ENCODE results near the gene SLC40A1. TPM values are rescaled to one million over a fixed set of nuclear protein-coding genes. Genes with fewer than 3 reads are reported as not detected.

SLC40A1 gene
- total RNA-seq, 6 experiments from 2014 or later = 101 to 289 (median 134) TPM

GRCh38 chr2:189558516-189559272, 21.9 kb downstream of the SLC40A1 start:
- peak overlapping the region in 1 of 3 donors; percentile 19 for H3K27ac ChIP-seq
- H3K4me3 ChIP-seq = no peak overlapping the region
- peaks cover 0 to 28% (median 9%) of the 10 kb centered on the region in 4 donors for H3K36me3 ChIP-seq
- DNase-seq (no peak), ATAC-seq (no peak)
- H3K27me3 ChIP-seq = no peaks in the 10 kb centered on the region
- TF ChIP-seq POLR2A (IDR thresholded peaks at IDR 0.05) = no peak
- peaks cover 0 to 80% (median 21%) of the 10 kb centered on the region in 4 donors for H3K4me1 ChIP-seq
- no peaks in the 10 kb centered on the region for H3K9me3 ChIP-seq
- WGBS (ENCODE audit: insufficient coverage, low coverage, low lambda C conversion rate, missing lambda C conversion rate) = 88% methylated on average over 6 of the region's 6 CpGs
- intact Hi-C loops (cut with DNase I) = no loop called here

- TF ChIP-seq, protein P1, sequence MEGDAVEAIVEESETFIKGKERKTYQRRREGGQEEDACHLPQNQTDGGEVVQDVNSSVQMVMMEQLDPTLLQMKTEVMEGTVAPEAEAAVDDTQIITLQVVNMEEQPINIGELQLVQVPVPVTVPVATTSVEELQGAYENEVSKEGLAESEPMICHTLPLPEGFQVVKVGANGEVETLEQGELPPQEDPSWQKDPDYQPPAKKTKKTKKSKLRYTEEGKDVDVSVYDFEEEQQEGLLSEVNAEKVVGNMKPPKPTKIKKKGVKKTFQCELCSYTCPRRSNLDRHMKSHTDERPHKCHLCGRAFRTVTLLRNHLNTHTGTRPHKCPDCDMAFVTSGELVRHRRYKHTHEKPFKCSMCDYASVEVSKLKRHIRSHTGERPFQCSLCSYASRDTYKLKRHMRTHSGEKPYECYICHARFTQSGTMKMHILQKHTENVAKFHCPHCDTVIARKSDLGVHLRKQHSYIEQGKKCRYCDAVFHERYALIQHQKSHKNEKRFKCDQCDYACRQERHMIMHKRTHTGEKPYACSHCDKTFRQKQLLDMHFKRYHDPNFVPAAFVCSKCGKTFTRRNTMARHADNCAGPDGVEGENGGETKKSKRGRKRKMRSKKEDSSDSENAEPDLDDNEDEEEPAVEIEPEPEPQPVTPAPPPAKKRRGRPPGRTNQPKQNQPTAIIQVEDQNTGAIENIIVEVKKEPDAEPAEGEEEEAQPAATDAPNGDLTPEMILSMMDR (IDR thresholded peaks at IDR 0.05) = no peak
- no peak for TF ChIP-seq POLR2A (IDR thresholded peaks at IDR 0.05)
- Histone ChIP-seq H3K4me3 (no peak overlapping the region), H3K27me3 (no peaks in the 10 kb centered on the region), H3K36me3 (peaks cover 0 to 16% (median 4%) of the 10 kb centered on the region in 4 donors), H3K9me3 (no peaks in the 10 kb centered on the region), H3K27ac (peak overlapping the region in 1 of 3 donors; percentile 26), H3K4me1 (peaks cover 0 to 80% (median 26%) of the 10 kb centered on the region in 4 donors)
- DNase-seq (no peak), ATAC-seq (no peak)
- intact Hi-C loops (cut with DNase I) = no loop called here
- 46% methylated on average over 1 of the region's 1 CpG for WGBS (ENCODE audit: insufficient coverage, low coverage, low lambda C conversion rate, missing lambda C conversion rate)
Measured at GRCh38 chr2:189557373-189557772, 23.2 kb downstream of the SLC40A1 start.

GRCh38 chr2:189556526-189556925, 24.1 kb downstream of the SLC40A1 start:
- TF ChIP-seq, protein P1 (IDR thresholded peaks at IDR 0.05) = no peak
- TF ChIP-seq POLR2A (IDR thresholded peaks at IDR 0.05) = no peak
- intact Hi-C loops (cut with DNase I) = no loop called here
- 79% methylated on average over 2 of the region's 7 CpGs for WGBS (ENCODE audit: insufficient coverage, low coverage, low lambda C conversion rate, missing lambda C conversion rate)
- H3K27me3 ChIP-seq = no peaks in the 10 kb centered on the region
- H3K27ac ChIP-seq = peak overlapping the region in 1 of 3 donors; percentile 26
- H3K9me3 ChIP-seq = no peaks in the 10 kb centered on the region
- H3K36me3 ChIP-seq = peaks cover 0 to 8% (median 4%) of the 10 kb centered on the region in 4 donors
- no peak for ATAC-seq
- no peak for DNase-seq
- H3K4me3 ChIP-seq = no peak overlapping the region
- H3K4me1 ChIP-seq = peaks cover 0 to 79% (median 27%) of the 10 kb centered on the region in 4 donors

- Histone ChIP-seq H3K27ac (peak overlapping the region in 2 of 3 donors; percentile 2 to 84), H3K4me3 (no peak overlapping the region), H3K27me3 (no peaks in the 10 kb centered on the region), H3K9me3 (no peaks in the 10 kb centered on the region), H3K36me3 (no peaks in the 10 kb centered on the region), H3K4me1 (peaks cover 0 to 79% (median 27%) of the 10 kb centered on the region in 4 donors)
- DNase-seq (peak in 2 of 3 donors; percentile 40 to 57), ATAC-seq (peak; percentile 44 to 60 (median 46))
- TF ChIP-seq, protein P1 (IDR thresholded peaks at IDR 0.05) = no peak
- no peak for TF ChIP-seq POLR2A (IDR thresholded peaks at IDR 0.05)
- WGBS (ENCODE audit: insufficient coverage, low coverage, low lambda C conversion rate, missing lambda C conversion rate) = 33% methylated on average over 2 of the region's 2 CpGs
- intact Hi-C loops (cut with DNase I) = no loop called here
Measured at GRCh38 chr2:189555232-189555631, 25.4 kb downstream of the SLC40A1 start.

DNA sequence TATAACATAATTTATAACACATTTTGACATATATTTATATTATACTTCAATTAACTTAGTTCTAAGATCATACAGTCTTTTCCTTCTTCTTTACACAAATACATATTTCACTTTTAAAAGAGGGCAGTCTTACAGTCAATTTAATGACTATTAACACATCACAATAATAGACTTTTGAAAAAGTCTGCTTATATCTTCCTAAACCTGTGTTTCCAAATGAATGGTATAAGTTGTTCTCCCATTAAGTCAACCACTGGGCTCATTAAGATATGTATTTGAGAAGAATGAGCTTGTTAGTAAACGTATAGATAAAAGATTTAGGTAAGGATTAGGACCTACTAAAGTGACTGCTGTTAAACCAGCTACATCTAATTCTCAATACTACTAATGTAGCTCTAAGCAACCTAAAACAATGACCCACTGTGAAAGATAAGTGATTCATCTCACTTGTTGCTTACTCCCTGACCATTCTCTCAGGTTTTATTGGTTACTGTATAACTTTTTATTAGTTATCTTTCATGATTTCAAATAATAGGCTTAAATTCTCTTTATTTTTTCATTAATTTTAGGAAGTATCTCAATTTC, 27.0 kb downstream of the SLC40A1 start:
- 73% methylated on average over 1 of the region's 1 CpG for WGBS (ENCODE audit: insufficient coverage, low coverage, low lambda C conversion rate, missing lambda C conversion rate)
- intact Hi-C loops (cut with DNase I) = no loop called here
- ATAC-seq (no peak), DNase-seq (no peak)
- no peaks in the 10 kb centered on the region for H3K27me3 ChIP-seq
- no peak for TF ChIP-seq POLR2A (IDR thresholded peaks at IDR 0.05)
- TF ChIP-seq, protein P1 (IDR thresholded peaks at IDR 0.05) = no peak
- no peaks in the 10 kb centered on the region for H3K9me3 ChIP-seq
- H3K27ac ChIP-seq = peak overlapping the region; percentile 77 to 84 (median 78)
- no peak overlapping the region for H3K4me3 ChIP-seq
- no peaks in the 10 kb centered on the region for H3K36me3 ChIP-seq
- H3K4me1 ChIP-seq = peaks cover 0 to 78% (median 26%) of the 10 kb centered on the region in 4 donors
